ENCODE data around the gene FHIT.

The FHIT gene

DNA sequence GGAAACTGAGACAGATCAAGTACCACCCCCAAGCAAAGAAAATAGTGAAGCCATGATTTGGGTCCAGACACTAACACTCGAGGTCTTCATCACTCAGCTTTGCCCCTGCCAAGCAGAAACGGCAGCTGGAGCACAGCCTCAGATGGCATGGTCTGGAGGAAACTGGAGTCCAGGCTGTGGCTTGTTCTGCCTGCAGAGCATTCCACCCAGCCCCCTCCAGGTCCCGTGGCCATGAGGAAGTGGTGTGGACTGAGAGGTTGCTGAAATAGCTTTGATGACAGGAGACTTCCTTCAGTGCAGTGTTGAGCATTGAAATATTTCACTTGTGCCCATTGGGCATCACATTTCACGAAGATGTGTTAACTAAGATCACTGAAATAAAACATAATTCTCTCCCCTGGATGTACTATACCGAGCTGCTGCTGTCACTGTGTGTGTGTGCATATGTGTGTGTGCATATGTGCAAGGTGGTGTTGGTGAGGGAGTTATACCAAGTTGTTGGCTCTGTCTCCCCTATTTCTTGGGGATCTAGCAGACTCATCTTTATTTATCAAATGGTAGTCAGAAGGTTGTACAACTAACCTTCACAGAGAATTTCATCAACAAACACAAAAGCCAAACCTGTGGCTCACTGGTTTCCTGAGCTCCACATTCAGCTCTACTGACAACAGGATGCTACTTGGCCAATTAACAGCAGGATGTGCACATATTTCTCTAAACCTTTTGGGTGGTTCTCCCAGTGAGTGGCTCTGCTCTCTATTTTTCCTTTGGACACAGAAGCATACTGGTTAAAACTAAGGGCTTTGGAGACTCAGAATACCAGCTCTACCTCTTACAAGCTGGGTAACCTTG is 1541.3 kb downstream of the FHIT start:
- DNase-seq, result no peak
- H3K4me3 ChIP-seq (ENCODE audit: insufficient read depth, low read depth, low read length, poor library complexity, severe bottlenecking), result no peak overlapping the region
- H3K27ac ChIP-seq (ENCODE audit: insufficient read depth, low read length, poor library complexity, severe bottlenecking), result no peak overlapping the region
- no peaks in the 10 kb centered on the region for H3K9me3 ChIP-seq (ENCODE audit: control insufficient read depth, low read length)
- no peaks in the 10 kb centered on the region for H3K36me3 ChIP-seq (ENCODE audit: control insufficient read depth, insufficient read depth, low read length)
- H3K27me3 ChIP-seq (replicated peaks; ENCODE audit: control insufficient read depth, insufficient read depth, low read length, poor library complexity, severe bottlenecking), result no peaks in the 10 kb centered on the region
- peaks cover 9% of the 10 kb centered on the region for H3K4me1 ChIP-seq (ENCODE audit: control insufficient read depth, insufficient read depth, low read length, poor library complexity, severe bottlenecking)

DNA sequence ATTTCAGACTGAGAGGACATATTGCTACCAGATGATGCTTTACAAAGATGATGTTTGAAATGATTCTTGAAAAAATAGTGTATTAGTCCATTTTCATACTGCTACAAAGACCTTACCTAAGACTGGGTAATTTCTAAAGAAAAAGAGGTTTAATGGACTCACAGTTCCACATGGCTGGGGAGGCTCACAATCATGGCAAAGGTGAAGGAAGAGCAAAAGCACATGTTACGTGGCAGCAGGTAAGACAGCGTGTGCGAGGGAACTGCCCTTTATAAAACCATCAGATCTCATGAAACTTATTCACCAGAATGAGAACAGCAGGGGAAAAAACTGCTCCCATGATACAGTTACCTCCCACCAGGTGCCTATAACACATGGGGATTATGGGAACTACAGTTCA is 1543.0 kb downstream of the FHIT start:
- H3K36me3 ChIP-seq (ENCODE audit: control insufficient read depth, insufficient read depth, low read length), result no peaks in the 10 kb centered on the region
- no peak for DNase-seq
- H3K9me3 ChIP-seq (ENCODE audit: control insufficient read depth, low read length), result no peaks in the 10 kb centered on the region
- H3K27me3 ChIP-seq (replicated peaks; ENCODE audit: control insufficient read depth, insufficient read depth, low read length, poor library complexity, severe bottlenecking), result no peaks in the 10 kb centered on the region
- H3K4me1 ChIP-seq (ENCODE audit: control insufficient read depth, insufficient read depth, low read length, poor library complexity, severe bottlenecking), result peaks cover 9% of the 10 kb centered on the region
- no peak overlapping the region for H3K27ac ChIP-seq (ENCODE audit: insufficient read depth, low read length, poor library complexity, severe bottlenecking)
- H3K4me3 ChIP-seq (ENCODE audit: insufficient read depth, low read depth, low read length, poor library complexity, severe bottlenecking), result no peak overlapping the region

DNA sequence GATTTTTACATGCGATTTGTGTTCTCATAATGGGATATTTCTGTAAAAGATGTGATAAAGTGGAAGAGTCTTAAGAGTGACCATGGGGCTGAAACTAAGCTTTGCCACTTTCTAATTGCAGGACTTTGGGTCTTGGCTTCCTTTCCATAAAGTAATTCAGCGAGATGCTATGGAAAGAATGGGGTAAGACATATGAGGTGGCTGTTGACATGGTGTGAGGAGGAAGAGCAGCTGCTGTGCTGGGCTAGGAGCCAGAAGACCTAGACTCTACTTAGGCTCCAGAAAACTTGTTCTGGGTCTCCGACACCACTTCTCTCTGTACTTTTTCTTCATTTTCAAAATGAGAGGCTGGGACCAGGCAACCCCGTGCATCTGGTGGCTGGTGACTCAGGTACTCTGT is 1547.0 kb downstream of the FHIT start:
- Histone ChIP-seq H3K9me3 (ENCODE audit: control insufficient read depth, low read length) (no peaks in the 10 kb centered on the region), H3K4me1 (ENCODE audit: control insufficient read depth, insufficient read depth, low read length, poor library complexity, severe bottlenecking) (no peaks in the 10 kb centered on the region), H3K27me3 (replicated peaks; ENCODE audit: control insufficient read depth, insufficient read depth, low read length, poor library complexity, severe bottlenecking) (no peaks in the 10 kb centered on the region), H3K27ac (ENCODE audit: insufficient read depth, low read length, poor library complexity, severe bottlenecking) (no peak overlapping the region), H3K4me3 (ENCODE audit: insufficient read depth, low read depth, low read length, poor library complexity, severe bottlenecking) (no peak overlapping the region), H3K36me3 (ENCODE audit: control insufficient read depth, insufficient read depth, low read length) (no peaks in the 10 kb centered on the region)
- no peak for DNase-seq

DNA sequence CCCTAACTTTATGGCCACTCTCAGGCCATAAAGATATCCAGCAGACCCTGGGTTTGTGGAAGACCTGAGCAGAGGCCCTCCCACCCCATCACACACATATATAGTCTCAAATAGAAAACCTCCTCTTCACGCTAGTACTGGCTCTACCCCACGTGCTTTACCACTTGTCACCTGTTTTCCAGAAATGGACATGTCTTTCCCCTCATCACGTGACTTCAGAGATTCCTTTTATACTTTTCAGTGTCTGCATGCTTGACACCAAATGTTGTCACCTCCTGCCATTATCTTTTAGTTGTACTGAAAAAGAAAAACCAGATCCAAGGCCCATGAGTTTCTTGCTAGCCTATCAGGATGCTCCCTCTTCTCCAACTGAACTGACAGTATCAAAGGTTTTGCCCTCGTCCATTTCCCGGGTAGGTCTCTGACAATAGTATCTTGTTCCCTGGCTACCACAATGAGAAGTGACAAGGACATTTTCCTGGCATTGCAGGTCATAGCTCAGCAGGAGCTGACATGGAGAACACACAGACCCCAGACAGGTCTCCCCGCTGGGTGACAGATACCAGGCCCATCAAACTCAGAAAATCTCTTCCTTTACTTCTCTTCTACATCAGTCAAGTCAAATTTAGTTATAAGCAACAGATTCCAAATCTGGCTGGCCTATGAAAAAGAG is 1551.5 kb downstream of the FHIT start:
- no peak overlapping the region for H3K27ac ChIP-seq (ENCODE audit: insufficient read depth, low read length, poor library complexity, severe bottlenecking)
- H3K4me1 ChIP-seq (ENCODE audit: control insufficient read depth, insufficient read depth, low read length, poor library complexity, severe bottlenecking), result no peaks in the 10 kb centered on the region
- DNase-seq, result no peak

More for the DNA sequence above, 1551.5 kb downstream of the FHIT start:
- no peak overlapping the region for H3K4me3 ChIP-seq (ENCODE audit: insufficient read depth, low read depth, low read length, poor library complexity, severe bottlenecking)
- no peaks in the 10 kb centered on the region for H3K27me3 ChIP-seq (replicated peaks; ENCODE audit: control insufficient read depth, insufficient read depth, low read length, poor library complexity, severe bottlenecking)
- no peaks in the 10 kb centered on the region for H3K9me3 ChIP-seq (ENCODE audit: control insufficient read depth, low read length)
- no peaks in the 10 kb centered on the region for H3K36me3 ChIP-seq (ENCODE audit: control insufficient read depth, insufficient read depth, low read length)
